GM19351 (cell line): Measurements from ENCODE around the gene ERP27.

Experiments
- ATAC-seq: cut with Tn5 transposase; IDR thresholded peaks from one replicate; pipeline ENCODE4 v1.9.1; 2021; ENCODE audit warnings: mild to moderate bottlenecking, moderate library complexity; ENCODE audit not compliant: unreplicated experiment

ERP27 gene

DNA sequence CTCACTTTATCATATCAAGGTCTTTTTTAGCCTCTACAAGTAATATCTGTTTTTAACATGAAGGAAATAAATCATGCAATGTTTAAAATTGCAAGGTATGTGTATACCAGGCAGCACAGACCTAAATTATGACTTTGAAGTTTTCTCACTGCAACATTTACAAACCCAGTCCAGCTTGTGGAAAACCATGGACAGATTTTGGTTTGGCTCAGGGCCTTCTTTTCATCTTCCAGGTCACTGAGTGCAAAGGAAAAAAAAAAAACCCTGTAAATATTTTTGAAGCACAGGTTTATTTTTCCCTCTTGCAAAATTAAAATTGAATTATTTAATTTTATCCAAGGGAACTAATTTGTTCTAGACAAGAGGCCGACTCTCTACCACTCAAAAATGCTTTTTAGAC lies 66.5 kb downstream of the ERP27 start:
- no peak for ATAC-seq

DNA sequence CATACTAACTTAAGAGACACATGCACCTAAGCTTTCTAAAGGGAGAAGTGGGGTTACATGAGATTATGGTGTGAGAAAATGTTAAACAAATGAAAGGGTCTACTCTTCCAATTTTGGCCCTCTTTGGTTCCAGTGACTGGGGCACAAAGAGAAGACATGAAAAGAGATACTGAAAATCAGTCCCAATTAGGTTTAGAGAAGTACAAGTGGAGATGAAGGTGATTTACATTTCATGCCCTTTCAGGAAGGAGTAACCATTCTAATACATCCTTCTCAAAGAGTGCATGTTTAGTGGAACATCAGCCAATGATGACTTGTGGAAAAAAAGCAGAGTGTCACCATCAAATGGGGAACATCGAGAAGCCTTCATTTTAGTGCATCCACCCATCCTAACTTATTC lies 67.1 kb downstream of the ERP27 start:
- ATAC-seq, result no peak

- no peak for ATAC-seq
These were observed 69.3 kb downstream of the ERP27 start for GRCh38 chr12:14868916-14869506.
